Suprapubic skin (tissue), 4 donors: ENCODE measurements around the gene KDM6B. TPM values are rescaled to one million over a fixed set of nuclear protein-coding genes. Genes with fewer than 3 reads are reported as not detected.
"Not testable (repeated sequence)": the region's sequence is repeated elsewhere in the genome, so short reads cannot be mapped to it uniquely, and the experiment has no call there.

ENCODE experiments used
- DNase-seq, 2 donors: peaks; one replicate each; pipeline ENCODE4 v3.0.0-alpha.2; 2019; ENCODE audit warnings: low spot score in 2 of 2
- H3K27ac ChIP-seq: fragments of 200-600 bp; sonication (generic); one replicate; pipeline ENCODE4 v1.5.1; 2019
- H3K27me3 ChIP-seq: fragments of 200-600 bp; sonication (generic); one replicate; pipeline ENCODE4 v1.5.1; 2019
- H3K36me3 ChIP-seq: fragments of 200-600 bp; sonication (generic); one replicate; pipeline ENCODE4 v1.5.1; 2019
- H3K4me1 ChIP-seq: fragments of 200-600 bp; sonication (generic); one replicate; pipeline ENCODE4 v1.5.1; 2019
- H3K4me3 ChIP-seq: fragments of 200-600 bp; sonication (generic); one replicate; pipeline ENCODE4 v1.5.1; 2019; ENCODE audit warnings: mild to moderate bottlenecking
- H3K9me3 ChIP-seq: fragments of 200-600 bp; sonication (generic); one replicate; pipeline ENCODE4 v1.5.1; 2019
- EP300 ChIP-seq: sonication (generic); formaldehyde crosslinking; IDR thresholded peaks from one replicate; pipeline ENCODE4 v1.6.1; 2017; ENCODE audit warnings: antibody characterized with exemption
- POLR2A ChIP-seq, 2 donors: fragments of 450-650 bp; IDR thresholded peaks; one replicate each; pipeline ENCODE4 v1.6.1; 2017; ENCODE audit warnings: antibody characterized with exemption in 2 of 2, mild to moderate bottlenecking in 2 of 2, moderate library complexity in 2 of 2
- POLR2AphosphoS5 ChIP-seq, 3 donors: sonication (generic); formaldehyde crosslinking; IDR thresholded peaks; one replicate each; pipeline ENCODE4 v1.6.1; 2017; ENCODE audit warnings: antibody characterized with exemption in 3 of 3
- WGBS: methylation state at CpG from one replicate; pipeline ENCODE4 v1.1.5; 2018; 5-methylcytosine and 5-hydroxymethylcytosine counted together
- total RNA-seq, 4 donors: library from RNA; depleted of rRNA; stranded (reverse); fragments of >200 nt; gene quantifications; one replicate each; pipeline ENCODE4 v1.1.0, GENCODE V29; 2016
- TF ChIP-seq, protein P1 (sequence below), 2 donors: fragments of 200-600 bp in 1 of 2; fragments of 450-650 bp in 1 of 2; sonication (generic) in 1 of 2; IDR thresholded peaks; one replicate each; pipeline ENCODE4 v1.5.1; 2016 to 2019; ENCODE audit warnings: antibody characterized with exemption in 2 of 2, mild to moderate bottlenecking in 1 of 2, moderate library complexity in 1 of 2

Gene KDM6B
- total RNA-seq, 4 donors from 2014 or later: 21.4 to 31.0 (median 26.7) TPM

DNA sequence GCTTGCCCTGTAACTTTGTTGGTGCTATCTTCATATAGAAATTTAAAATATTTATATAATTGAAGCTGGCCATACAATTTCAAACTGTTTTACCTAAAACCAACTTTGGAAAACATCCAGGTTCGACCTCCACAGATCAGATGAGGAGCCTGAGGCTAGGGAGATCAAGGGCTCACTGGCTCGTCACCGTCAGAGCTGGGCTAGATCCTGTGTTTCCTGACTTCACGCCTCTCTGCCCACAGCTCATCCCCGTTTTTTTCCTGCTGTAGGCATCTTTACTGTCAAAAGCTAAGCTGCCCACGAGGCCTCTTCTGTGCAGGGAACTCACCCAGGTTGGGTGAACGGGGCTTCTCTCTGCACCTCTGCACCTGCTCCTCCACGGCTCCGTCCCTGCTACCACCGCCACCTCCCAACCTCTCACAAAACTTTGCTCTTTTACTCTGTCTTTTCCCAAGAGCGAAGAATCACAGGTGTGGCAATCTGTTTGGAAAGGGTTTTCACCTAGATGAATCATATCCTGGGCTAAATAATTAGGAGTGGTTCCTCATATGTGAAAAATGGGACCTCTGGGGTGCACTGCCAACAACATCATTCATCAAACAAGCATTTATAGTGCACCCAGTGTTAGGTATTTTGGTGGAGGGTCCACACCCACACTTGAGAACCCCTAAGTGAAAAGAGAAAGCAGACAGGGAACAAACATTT is 24.8 kb upstream of the KDM6B start:
- Histone ChIP-seq H3K9me3 (no peaks in the 10 kb centered on the region), H3K27me3 (peaks cover 5% of the 10 kb centered on the region), H3K27ac (no peak overlapping the region), H3K4me3 (no peak overlapping the region), H3K4me1 (no peaks in the 10 kb centered on the region), H3K36me3 (no peaks in the 10 kb centered on the region)
- no peak for DNase-seq
- 49% methylated on average over 11 of the region's 11 CpGs for WGBS
- TF ChIP-seq POLR2A (IDR thresholded peaks at IDR 0.05): no peak
- TF ChIP-seq, protein P1, sequence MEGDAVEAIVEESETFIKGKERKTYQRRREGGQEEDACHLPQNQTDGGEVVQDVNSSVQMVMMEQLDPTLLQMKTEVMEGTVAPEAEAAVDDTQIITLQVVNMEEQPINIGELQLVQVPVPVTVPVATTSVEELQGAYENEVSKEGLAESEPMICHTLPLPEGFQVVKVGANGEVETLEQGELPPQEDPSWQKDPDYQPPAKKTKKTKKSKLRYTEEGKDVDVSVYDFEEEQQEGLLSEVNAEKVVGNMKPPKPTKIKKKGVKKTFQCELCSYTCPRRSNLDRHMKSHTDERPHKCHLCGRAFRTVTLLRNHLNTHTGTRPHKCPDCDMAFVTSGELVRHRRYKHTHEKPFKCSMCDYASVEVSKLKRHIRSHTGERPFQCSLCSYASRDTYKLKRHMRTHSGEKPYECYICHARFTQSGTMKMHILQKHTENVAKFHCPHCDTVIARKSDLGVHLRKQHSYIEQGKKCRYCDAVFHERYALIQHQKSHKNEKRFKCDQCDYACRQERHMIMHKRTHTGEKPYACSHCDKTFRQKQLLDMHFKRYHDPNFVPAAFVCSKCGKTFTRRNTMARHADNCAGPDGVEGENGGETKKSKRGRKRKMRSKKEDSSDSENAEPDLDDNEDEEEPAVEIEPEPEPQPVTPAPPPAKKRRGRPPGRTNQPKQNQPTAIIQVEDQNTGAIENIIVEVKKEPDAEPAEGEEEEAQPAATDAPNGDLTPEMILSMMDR (IDR thresholded peaks at IDR 0.05): no peak
- TF ChIP-seq POLR2AphosphoS5 (IDR thresholded peaks at IDR 0.05): no peak
- no peak for TF ChIP-seq EP300

DNA sequence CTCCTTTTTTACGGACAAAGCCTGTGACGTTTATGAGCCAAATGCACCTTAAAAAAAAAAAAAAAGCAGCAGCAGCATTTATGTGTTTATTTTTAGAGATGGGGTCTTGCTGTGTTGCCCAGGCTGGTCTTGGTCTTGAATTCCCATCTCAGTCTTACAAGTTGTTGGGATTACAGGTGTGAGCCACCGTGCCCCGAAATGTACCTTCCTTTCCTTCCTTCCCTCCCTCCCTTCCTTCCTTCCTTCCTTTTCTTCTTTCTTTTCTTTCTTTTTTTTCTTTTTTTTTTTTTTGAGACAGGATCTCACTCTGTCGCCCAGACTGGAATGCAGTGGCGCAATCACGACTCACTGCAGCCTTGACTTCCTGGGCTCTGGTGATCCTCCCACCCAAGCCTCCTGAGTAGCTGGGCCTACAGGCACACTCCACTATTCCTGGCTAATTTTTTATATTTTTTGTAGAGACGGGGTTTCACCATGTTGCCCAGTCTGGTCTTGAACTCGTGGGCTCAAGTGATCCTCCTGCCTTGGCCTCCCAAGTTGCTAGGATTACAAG is 24.1 kb upstream of the KDM6B start:
- 80% methylated on average over 9 of the region's 9 CpGs for WGBS
- H3K9me3 ChIP-seq, H3K4me1 ChIP-seq, H3K36me3 ChIP-seq, DNase-seq, H3K27me3 ChIP-seq, H3K4me3 ChIP-seq, H3K27ac ChIP-seq: not testable (repeated sequence)

DNA sequence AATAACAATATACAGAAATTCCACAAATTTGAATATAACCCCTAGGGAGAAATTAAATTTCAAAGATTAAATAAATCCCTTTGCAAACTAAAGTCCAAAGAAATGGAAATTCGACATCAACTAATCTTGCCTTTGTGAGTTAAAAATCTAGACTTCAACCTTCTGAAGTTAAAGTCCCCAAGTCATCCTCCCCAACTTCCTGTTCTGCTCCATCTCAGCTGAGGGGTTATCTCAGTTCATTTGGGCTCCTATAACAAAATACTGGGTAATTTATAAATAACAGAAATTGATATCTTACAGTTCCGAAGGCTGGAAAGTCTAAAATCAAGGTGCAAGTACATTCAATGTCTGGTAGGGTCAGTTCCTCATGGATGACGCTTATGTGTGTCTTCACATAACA is 22.8 kb upstream of the KDM6B start:
- no peaks in the 10 kb centered on the region for H3K36me3 ChIP-seq
- DNase-seq: no peak
- H3K9me3 ChIP-seq: no peaks in the 10 kb centered on the region
- H3K27me3 ChIP-seq: peaks cover 5% of the 10 kb centered on the region
- no peak overlapping the region for H3K4me3 ChIP-seq
- TF ChIP-seq POLR2AphosphoS5 (IDR thresholded peaks at IDR 0.05) (no peak), POLR2A (IDR thresholded peaks at IDR 0.05) (no peak), EP300 (no peak)
- TF ChIP-seq, protein P1 (IDR thresholded peaks at IDR 0.05): no peak
- H3K27ac ChIP-seq: no peak overlapping the region
- 83% methylated on average over 3 of the region's 3 CpGs for WGBS
- no peaks in the 10 kb centered on the region for H3K4me1 ChIP-seq

DNA sequence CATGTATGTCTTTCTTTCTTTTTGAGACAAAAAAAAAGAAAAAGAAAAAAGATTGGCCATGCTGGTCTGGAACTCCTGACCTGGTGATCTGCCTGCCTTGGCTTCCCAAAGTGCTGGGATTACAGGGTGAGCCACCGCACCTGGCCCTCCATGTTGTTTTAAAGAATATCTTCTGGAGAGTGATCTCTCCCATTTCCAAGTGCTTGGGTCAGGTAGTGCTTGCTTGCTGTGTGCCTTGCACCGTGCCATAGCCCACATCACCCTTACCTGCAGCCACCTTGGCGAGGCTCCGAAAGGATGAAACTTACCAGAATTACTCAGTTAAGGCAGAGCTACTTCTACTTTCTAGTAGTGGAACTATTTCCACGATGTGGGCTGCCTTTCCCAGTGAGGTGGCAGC is 19.0 kb upstream of the KDM6B start:
- 86% methylated on average over 5 of the region's 5 CpGs for WGBS

DNA sequence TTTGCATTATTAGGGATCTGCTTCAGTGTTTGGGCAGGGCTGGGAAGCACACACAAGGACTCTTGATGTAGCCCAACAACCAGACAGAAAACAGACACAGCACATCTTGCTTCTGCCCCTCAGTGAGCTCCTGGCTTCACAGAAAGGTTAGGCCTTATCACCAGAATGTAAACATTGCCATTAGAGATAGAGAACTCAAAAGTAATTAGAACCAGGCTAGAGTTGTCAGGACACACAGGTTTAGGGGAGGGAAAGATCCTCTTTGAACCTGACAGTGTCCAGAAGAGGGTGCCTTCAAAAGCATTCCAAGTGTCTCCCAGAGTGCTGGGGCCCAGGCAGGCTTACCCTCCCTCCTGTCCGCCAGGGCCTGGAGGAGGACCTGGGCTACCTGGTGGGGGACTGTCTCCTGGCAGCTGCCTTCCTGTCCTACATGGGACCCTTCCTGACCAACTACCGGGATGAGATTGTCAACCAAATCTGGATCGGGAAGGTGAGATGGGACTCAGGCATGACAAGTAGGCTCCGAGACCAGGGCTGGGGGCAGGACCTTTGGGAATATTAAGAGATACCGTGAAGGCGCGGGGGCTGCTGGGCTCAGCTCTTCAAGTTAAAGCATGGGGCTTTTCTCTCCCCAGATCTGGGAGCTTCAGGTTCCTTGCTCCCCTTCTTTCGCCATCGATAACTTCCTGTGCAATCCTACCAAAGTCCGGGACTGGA is 16.9 kb upstream of the KDM6B start:
- Histone ChIP-seq H3K27ac (no peak overlapping the region), H3K4me1 (no peaks in the 10 kb centered on the region), H3K27me3 (peaks cover 2% of the 10 kb centered on the region), H3K36me3 (no peaks in the 10 kb centered on the region), H3K4me3 (no peak overlapping the region), H3K9me3 (no peaks in the 10 kb centered on the region)
- WGBS: 87% methylated on average over 3 of the region's 10 CpGs
- TF ChIP-seq POLR2AphosphoS5 (IDR thresholded peaks at IDR 0.05) (no peak), POLR2A (IDR thresholded peaks at IDR 0.05) (no peak), EP300 (no peak)
- TF ChIP-seq, protein P1 (IDR thresholded peaks at IDR 0.05): no peak
- no peak for DNase-seq

More for the DNA sequence above, 19.0 kb upstream of the KDM6B start:
- Histone ChIP-seq H3K9me3 (no peaks in the 10 kb centered on the region), H3K27ac (no peak overlapping the region), H3K36me3 (no peaks in the 10 kb centered on the region), H3K27me3 (peaks cover 2% of the 10 kb centered on the region), H3K4me1 (no peaks in the 10 kb centered on the region), H3K4me3 (no peak overlapping the region)
- DNase-seq: no peak
- no peak for TF ChIP-seq EP300
- TF ChIP-seq POLR2A (IDR thresholded peaks at IDR 0.05): no peak
- no peak for TF ChIP-seq POLR2AphosphoS5 (IDR thresholded peaks at IDR 0.05)

DNA sequence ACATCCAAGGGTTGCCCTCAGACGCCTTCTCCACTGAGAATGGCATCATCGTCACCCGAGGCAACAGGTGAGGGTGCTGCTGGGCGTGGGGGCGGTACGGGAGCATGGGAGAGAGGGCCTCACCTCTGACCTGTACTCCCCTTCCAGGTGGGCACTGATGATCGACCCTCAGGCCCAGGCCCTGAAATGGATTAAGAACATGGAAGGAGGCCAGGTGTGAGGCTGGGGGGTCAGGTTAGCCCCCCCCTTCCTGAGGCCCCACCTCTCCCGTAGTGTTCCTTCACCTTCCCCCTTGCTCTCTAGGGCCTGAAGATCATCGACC is 16.4 kb upstream of the KDM6B start:
- no peaks in the 10 kb centered on the region for H3K36me3 ChIP-seq
- TF ChIP-seq POLR2A (IDR thresholded peaks at IDR 0.05) (no peak), POLR2AphosphoS5 (IDR thresholded peaks at IDR 0.05) (no peak), EP300 (no peak)
- TF ChIP-seq, protein P1 (IDR thresholded peaks at IDR 0.05): no peak
- 84% methylated on average over 5 of the region's 9 CpGs for WGBS
- H3K4me3 ChIP-seq: no peak overlapping the region
- DNase-seq: no peak
- H3K27me3 ChIP-seq: peaks cover 2% of the 10 kb centered on the region
- no peak overlapping the region for H3K27ac ChIP-seq
- no peaks in the 10 kb centered on the region for H3K4me1 ChIP-seq
- no peaks in the 10 kb centered on the region for H3K9me3 ChIP-seq
